ENCODE measurements around the gene MSI2.

- no peak for TF ChIP-seq POLR2A (IDR thresholded peaks at IDR 0.05)
- TF ChIP-seq POLR2AphosphoS5 (IDR thresholded peaks at IDR 0.05), result no peak
- TF ChIP-seq CTCF (IDR thresholded peaks at IDR 0.05), result no peak
Measured at GRCh38 chr17:57631871-57632270, 375.5 kb downstream of the MSI2 start.
